SH-SY5Y (cell line): ENCODE measurements around the gene ITSN1.

ENCODE experiments used
- GATA2 ChIP-seq: IDR thresholded peaks from 2 replicates; pipeline ENCODE4 v1.6.1; 2011; ENCODE audit warnings: mild to moderate bottlenecking, low read depth, low read length
- GATA3 ChIP-seq: IDR thresholded peaks from 2 replicates; pipeline ENCODE4 v1.6.1; 2011; ENCODE audit warnings: low read depth, mild to moderate bottlenecking, low read length, moderate library complexity

- no peak for TF ChIP-seq GATA2
- no peak for TF ChIP-seq GATA3
These were observed 159.4 kb downstream of the ITSN1 start for GRCh38 chr21:33801424-33802405.
